Glomerular visceral epithelial cell (primary cell): ENCODE measurements around the gene TP73.

Experiments
- DNase-seq: peaks from one replicate; pipeline ENCODE4 v3.0.0-alpha.2; 2016; ENCODE audit errors: extremely low spot score

The TP73 gene

GRCh38 chr1:3653286-3653618 lies 936 bp downstream of the TP73 start:
- DNase-seq, result no peak

GRCh38 chr1:3654549-3655281 lies 2.4 kb downstream of the TP73 start:
- no peak for DNase-seq

DNA sequence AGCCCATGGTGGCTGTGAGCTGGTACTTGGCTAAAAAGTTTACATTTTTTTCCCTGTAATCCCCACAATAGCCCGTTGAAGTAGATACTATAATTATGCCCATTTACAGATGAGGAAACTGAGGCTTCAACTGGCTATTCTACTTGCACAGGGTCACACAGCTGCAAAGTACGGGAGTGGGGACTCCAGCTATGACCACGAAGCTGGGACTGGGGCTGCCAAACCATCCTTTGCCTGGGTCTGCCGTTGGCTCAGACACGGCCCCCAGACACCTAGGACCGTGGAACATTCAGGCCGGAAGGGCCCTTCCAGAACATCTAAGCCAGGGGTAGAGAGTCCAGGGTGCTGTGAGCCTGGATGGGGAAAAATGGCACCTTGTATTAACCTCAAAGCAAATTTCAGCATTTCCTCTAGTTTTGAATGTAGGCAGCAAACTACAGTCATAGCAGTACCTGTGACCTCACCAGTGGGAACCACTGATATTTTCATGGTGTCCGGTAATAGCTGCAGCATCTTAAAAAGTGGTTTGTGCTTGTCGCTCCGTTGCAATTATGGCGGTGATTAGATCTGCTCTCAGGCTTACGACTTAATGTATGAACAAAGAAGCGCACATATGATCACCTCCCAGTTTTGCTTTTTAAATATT lies 4.3 kb downstream of the TP73 start:
- DNase-seq, result no peak

GRCh38 chr1:3657096-3657475 lies 4.8 kb downstream of the TP73 start:
- no peak for DNase-seq

- no peak for DNase-seq
These were observed 5.4 kb downstream of the TP73 start for GRCh38 chr1:3657578-3658230.

DNA sequence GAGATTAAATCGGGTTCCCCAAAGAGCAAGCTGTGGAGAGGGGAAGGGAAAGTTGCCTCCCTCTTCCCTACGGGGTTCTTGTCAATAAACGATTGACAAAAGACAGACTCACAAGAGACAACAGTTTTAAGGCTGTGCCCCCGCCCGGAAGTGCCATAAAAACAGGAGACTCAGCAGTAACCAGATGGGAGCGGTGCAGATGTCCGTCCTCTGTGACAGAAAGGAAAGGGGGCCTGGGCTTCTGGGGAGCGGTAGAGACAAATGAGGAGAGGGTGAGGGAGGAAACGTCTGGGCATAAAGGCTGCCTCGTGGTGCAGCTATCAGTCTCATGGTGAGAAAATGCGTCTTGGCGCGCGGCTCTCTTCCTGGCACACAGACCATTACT lies 5.9 kb downstream of the TP73 start:
- DNase-seq, result no peak

- no peak for DNase-seq
These were observed 6.8 kb downstream of the TP73 start for GRCh38 chr1:3659093-3659492.

DNA sequence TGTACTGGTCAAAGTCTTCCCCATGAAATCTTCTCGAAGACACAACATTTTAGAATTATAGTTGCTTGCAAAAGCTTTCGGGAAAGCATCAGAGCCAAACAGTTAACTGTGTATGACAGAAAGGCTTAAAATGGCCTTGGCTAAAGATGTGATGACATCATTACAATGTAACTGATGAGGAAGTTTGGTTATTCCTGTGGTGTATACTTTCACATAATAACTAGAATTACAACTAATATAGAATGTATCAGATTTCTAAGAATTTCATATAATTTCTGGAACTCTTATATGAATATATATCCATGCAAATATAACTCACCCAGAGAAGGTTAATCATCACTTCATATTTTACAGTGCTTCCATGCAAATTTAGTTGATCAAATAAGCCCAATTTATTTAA lies 8.4 kb downstream of the TP73 start:
- no peak for DNase-seq

- DNase-seq, result no peak
These were observed 9.3 kb downstream of the TP73 start for GRCh38 chr1:3661631-3662030.

- DNase-seq, result no peak
These were observed 9.9 kb downstream of the TP73 start for GRCh38 chr1:3662080-3662671.

DNA sequence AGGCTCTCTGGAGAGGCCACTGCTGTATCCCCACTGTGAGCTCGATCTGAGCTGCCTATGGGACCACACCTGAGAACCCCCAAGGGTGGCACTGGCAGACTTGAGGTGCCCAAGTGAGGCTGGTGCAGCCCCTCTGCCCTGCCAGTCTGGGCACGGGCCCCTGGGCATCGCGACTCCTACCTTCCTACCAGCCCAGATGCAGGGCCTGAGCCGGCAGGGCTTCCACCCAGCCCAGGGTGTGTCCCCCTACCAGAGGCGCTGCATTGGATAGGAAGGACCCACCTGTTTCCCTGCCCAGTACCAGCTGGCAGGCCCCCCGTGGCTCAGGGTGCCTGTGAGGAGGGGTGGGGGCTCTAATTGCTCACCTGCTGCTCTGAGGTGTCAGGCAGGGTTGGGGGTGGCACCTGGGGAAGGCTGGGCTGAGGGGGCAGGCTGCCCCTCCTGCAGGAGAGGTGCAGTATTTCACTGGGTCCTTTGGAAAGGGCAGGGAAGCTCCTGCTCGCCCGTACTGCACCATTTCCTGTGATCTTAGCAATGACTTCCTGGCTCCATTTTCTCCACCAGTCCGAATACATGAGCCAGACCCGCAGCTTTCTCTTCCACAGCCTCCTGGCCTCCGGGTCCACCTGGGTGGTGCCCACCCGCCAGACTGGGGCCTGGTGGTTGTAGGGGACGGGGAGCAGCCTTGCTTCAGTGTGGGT lies 11.8 kb downstream of the TP73 start:
- no peak for DNase-seq

GRCh38 chr1:3664700-3665375 lies 12.5 kb downstream of the TP73 start:
- DNase-seq, result no peak

- DNase-seq, result no peak
These were observed 15.8 kb downstream of the TP73 start for GRCh38 chr1:3668148-3668547.

DNA sequence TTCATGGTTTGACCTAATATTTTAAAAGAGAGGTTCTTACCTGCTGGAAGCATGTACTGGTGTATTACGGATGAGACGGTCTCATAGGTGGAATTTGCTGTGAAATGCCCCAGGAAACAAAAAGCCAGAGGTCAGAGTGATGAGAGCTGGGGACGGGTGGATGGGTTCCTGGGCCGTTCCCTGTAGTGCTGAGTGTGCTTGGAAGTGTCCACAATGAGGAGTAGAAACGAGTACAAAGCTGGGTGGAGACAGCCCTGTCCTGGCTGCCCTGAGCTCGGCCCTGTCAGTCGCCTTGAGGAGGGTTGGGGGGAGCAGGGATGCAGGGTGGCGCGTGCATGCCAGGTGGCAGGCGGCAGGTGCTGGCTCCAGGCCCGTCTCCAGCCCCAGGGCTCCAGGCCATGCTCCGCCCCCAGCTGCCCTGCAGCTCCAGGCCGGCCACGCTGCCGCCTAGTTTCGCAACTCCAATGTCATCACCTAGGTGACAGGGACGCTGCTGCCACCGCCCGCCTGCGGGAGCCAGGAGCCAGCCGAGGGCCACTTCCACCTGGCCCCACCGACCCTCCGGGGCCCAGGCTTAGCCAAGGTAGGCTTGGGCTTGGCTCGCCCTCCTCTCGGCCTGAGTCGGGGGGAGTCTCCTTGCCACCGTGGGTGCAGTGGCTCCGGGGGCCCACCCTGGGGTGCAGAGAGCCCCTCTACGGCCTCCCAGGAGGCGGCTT lies 16.4 kb downstream of the TP73 start:
- peak; percentile 48 for DNase-seq

- DNase-seq, result no peak
These were observed 17.1 kb downstream of the TP73 start for GRCh38 chr1:3669421-3669821.

DNA sequence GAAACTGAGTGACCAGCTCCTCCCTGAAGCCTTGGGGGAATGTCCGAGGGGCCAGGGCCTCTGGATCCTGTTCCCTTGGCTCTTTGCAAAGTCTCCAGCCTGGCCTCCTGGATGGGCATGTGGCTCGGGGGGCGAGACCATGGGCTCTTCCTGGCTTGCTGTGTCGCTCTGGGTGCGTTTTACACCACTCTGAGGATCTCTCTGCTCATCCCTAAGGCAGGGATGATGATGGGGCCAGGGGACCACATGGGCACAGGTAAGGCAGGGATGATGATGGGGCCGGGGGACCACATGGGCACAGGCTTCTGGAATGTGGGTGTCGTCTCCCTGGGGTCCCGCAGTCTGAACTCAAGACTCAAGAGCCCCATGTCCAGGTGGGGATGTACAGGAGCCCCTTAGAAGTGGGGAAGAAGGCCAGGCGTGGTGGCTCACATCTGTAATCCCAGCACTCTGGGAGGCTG lies 17.7 kb downstream of the TP73 start:
- no peak for DNase-seq

DNA sequence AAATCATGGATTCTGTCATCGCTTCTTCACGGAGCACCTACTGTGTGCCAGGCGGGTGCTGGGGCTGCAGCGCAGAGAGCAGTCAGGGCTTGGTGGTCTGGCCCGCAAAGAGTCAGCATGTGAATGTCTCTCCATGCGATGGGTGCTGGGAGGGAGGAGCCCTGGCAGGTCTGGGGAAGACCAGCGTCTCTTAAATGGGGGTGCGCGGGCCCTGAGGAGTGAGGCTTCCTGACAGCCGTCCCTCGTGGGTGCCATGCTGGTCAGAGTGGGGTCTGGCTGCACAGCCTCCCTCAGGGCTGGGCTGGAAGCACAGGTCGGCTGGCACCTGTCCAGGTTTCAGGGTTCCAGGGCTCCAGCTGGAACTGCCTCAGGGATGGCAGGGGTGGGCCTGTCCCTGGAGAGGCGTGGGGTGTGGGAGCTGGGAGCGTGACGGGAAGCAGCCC lies 18.5 kb downstream of the TP73 start:
- no peak for DNase-seq

DNA sequence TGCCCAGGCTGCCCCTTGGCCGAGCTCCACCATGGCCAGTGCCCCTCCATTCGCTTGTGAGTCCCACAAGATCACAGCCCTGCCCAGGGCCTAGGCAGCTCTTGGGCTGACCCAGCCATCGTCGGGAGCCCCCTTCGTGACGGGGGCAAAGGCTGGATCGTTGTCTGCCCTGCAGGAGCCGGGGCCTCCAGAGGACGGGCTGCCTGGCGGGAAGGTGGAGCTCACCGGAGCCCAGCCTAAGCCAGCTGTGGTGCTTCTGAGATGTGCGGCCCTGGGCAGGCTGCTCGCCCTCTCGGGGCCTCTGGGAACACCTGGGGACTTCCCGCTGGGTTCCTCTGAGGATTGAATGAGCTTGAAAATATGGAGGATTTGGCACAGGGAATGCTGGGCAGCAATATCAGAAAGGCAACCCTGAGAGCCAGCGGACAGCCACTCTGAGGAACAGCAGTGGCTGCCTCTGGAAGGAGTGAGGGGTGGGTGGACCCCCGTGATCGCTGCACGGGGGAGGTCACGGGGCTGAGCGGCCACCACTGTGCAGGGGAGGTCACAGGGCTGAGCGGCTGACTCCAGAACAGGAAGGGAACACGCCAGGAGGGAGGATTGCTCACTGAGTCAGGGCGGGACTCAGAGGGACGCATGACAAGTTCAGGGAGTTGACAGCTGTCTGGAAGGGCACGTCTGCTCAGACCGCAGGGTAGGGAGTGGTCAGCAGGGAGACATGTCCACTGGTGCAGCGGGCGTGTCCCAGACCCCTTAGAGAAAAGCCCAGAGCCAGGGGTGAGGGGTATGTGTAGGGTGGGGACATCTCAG lies 19.3 kb downstream of the TP73 start:
- peak; percentile 56 for DNase-seq

DNA sequence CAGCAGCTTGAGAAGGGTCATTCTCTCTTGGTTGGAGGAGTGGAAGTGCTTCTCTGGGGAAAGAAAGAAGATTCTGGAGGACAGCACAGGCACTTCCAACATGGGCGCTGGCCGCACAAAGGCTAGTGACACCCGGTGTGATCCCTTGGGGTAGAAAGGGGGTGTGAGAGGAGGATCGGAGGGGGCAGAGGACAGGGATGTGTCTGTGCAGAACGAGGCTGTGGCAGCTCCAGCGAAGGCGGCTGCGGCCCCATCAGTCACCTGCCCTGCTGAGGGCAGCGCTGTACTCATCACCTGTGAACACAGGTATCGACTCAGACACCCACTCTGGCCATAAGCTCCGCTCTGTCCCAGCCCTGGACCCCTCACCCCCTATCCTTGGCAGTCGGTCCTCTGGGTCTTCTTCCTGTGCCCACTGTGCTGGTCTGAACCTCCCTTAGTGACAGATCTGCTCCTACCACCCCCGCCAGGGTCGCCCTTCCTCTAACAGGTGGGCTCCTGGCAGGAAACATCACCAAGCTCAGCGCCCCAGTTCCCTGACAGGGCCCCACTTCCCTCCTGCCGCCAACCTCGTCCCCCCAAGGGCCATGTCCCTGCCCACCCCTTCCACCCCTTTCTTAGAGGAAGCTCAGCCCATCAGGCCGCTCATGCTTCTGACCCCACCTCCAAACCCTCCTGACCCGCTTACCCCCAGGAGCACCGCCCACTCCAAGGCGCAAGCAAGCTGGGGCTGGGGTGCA lies 20.1 kb downstream of the TP73 start:
- no peak for DNase-seq
